Activated effector memory CD4-positive, alpha-beta T cell treated with Interleukin-2 at 50 U/mL for 16 hours (primary cell): ENCODE results near the gene PODXL.
"Not testable (repeated sequence)": the region's sequence is repeated elsewhere in the genome, so short reads cannot be mapped to it uniquely, and the experiment has no call there.

Experiments used
- DNase-seq: peaks from one replicate; pipeline ENCODE4 v3.0.0-alpha.2; 2020

The PODXL gene

GRCh38 chr7:131487217-131487616 is 69.2 kb downstream of the PODXL start:
- DNase-seq, result no peak

GRCh38 chr7:131486346-131486745 is 70.1 kb downstream of the PODXL start:
- DNase-seq, result no peak

- no peak for DNase-seq
These were observed 72.8 kb downstream of the PODXL start for GRCh38 chr7:131483586-131483985.

- DNase-seq, result no peak
These were observed 73.6 kb downstream of the PODXL start for GRCh38 chr7:131482800-131483199.

GRCh38 chr7:131480384-131481315 is 75.8 kb downstream of the PODXL start:
- DNase-seq, result no peak

- DNase-seq, result no peak
These were observed 79.7 kb downstream of the PODXL start for GRCh38 chr7:131476740-131477139.

- DNase-seq, result no peak
These were observed 85.0 kb downstream of the PODXL start for GRCh38 chr7:131471250-131472004.

- DNase-seq, result no peak
These were observed 88.6 kb downstream of the PODXL start for GRCh38 chr7:131467788-131468187.

GRCh38 chr7:131466735-131467365 is 89.6 kb downstream of the PODXL start:
- no peak for DNase-seq

- DNase-seq, result not testable (repeated sequence)
These were observed 93.7 kb downstream of the PODXL start for GRCh38 chr7:131462715-131463114.

GRCh38 chr7:131462059-131462458 is 94.4 kb downstream of the PODXL start:
- no peak for DNase-seq

- no peak for DNase-seq
These were observed 97.2 kb downstream of the PODXL start for GRCh38 chr7:131459256-131459655.

- no peak for DNase-seq
These were observed 100.1 kb downstream of the PODXL start for GRCh38 chr7:131456338-131456737.

GRCh38 chr7:131455546-131455945 is 100.9 kb downstream of the PODXL start:
- DNase-seq, result no peak

- no peak for DNase-seq
These were observed 101.4 kb downstream of the PODXL start for GRCh38 chr7:131455001-131455400.

GRCh38 chr7:131454498-131454897 is 101.9 kb downstream of the PODXL start:
- no peak for DNase-seq
